RWPE1 (cell line): ENCODE measurements around the gene NR3C2.

Experiments used
- CTCF ChIA-PET: fragments of 350-600 bp; sonication (Branson Sonifier 250); formaldehyde crosslinking; extraction: SDS; loops from one replicate; lab custom pipeline; 2021; lab: Yijun Ruan, JAX
- POLR2A ChIA-PET: fragments of 400-600 bp; formaldehyde crosslinking; extraction: SDS; loops from one replicate; lab custom pipeline; 2020; ENCODE audit warnings: antibody characterized with exemption; ENCODE audit not compliant: low non-redundant PET; lab: Yijun Ruan, JAX
- DNase-seq: peaks from one replicate; pipeline ENCODE4 v3.0.0; 2012; ENCODE audit warnings: low spot score
- H3K27ac ChIP-seq: fragments of 450-650 bp; 2 replicates; pipeline ENCODE4 v1.5.1; 2017
- TF ChIP-seq, protein P1 (sequence below): fragments of 450-650 bp; conservative IDR thresholded peaks from 2 replicates; pipeline ENCODE4 v1.5.1; 2017; ENCODE audit warnings: low read depth, mild to moderate bottlenecking

NR3C2 gene

DNA sequence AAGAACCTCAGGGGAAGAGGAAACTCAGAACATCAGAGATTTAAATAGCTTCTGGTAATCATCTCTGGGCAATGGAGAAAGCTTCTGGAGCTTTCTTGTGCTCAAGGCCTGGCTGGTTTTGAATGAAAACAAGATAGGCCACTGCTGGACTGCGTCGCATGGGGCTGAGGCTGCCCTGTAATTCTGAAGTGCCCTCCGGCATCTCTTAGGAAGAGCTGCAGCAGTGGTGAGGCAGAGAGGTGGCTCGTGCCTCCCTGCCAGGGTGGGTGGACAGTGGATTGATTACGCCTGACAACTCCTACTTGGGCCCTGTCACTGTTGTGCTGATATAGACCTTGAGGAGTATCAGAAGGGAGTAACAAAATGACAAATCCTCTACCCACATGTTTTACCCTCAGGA, 279.7 kb downstream of the NR3C2 start:
- ChIA-PET CTCF (no interaction called here), POLR2A (no interaction called here)
- no peak overlapping the region for H3K27ac ChIP-seq
- no peak for DNase-seq
- TF ChIP-seq, protein P1, sequence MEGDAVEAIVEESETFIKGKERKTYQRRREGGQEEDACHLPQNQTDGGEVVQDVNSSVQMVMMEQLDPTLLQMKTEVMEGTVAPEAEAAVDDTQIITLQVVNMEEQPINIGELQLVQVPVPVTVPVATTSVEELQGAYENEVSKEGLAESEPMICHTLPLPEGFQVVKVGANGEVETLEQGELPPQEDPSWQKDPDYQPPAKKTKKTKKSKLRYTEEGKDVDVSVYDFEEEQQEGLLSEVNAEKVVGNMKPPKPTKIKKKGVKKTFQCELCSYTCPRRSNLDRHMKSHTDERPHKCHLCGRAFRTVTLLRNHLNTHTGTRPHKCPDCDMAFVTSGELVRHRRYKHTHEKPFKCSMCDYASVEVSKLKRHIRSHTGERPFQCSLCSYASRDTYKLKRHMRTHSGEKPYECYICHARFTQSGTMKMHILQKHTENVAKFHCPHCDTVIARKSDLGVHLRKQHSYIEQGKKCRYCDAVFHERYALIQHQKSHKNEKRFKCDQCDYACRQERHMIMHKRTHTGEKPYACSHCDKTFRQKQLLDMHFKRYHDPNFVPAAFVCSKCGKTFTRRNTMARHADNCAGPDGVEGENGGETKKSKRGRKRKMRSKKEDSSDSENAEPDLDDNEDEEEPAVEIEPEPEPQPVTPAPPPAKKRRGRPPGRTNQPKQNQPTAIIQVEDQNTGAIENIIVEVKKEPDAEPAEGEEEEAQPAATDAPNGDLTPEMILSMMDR, result no peak

DNA sequence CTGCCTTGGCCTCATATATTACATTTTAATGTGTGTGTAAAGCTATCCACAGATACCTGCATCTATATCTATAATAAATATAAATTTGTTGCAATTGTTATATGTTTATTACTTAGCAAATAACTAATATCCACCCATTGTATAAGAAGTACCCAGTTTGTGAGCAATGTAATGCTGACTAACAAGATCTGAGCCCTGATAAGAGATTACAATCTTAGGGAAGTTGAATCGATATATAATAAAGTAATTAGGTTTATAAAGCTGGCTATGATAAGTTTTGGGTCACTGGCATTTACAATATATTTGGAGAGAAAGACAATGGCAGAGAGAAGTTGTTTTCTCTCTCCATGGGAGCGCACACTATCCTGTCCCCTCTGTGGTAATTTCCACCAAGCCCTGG, 280.6 kb downstream of the NR3C2 start:
- POLR2A ChIA-PET, result no interaction called here
- TF ChIP-seq, protein P1, result no peak
- CTCF ChIA-PET, result no interaction called here
- no peak overlapping the region for H3K27ac ChIP-seq
- DNase-seq, result no peak

DNA sequence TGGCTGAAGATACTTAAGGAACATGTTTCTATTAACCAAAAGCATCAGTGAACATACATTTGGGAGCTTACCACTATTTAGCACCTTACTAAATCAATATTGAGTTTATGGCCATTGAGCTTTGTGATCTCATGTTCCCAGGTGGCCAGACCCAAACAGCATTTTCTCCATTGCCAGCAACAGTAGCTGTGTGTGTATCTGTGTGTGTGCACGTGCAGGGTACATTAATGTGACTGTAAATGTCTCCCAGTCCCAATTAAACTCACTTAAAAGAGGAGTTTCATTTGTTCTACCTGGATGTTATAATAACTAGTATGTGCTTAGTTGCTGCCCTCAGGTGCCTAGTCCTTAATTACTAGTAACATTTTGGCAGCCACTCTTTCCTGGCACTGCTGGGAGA, 282.4 kb downstream of the NR3C2 start:
- TF ChIP-seq, protein P1, result no peak
- no peak for DNase-seq
- ChIA-PET POLR2A (no interaction called here), CTCF (interaction anchor here (0.6 kb wide), 1 partner anchor 119 kb away, joined by 3 read pairs; no protein-coding TSS in a partner anchor)
- H3K27ac ChIP-seq, result no peak overlapping the region

DNA sequence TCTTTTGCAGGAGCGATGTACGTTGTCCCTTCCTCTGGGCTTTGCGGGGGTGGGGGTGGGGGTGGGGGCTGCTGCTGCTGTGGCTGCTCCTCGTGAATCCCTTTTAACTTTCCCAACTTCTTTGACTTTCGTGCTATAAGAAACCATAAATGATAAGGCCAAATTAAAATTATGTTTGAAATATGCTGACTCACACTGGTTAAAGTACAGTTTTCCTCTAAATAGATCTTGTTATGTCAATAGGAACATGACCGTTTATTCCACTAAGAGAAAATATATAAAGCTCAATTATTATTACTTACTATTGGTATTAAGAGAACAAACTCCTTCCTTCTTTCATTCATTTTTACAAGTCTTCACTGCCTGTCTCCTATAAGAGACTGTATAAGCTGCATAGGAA, 287.4 kb downstream of the NR3C2 start:
- ChIA-PET POLR2A (no interaction called here), CTCF (no interaction called here)
- no peak overlapping the region for H3K27ac ChIP-seq
- TF ChIP-seq, protein P1, result no peak
- no peak for DNase-seq

DNA sequence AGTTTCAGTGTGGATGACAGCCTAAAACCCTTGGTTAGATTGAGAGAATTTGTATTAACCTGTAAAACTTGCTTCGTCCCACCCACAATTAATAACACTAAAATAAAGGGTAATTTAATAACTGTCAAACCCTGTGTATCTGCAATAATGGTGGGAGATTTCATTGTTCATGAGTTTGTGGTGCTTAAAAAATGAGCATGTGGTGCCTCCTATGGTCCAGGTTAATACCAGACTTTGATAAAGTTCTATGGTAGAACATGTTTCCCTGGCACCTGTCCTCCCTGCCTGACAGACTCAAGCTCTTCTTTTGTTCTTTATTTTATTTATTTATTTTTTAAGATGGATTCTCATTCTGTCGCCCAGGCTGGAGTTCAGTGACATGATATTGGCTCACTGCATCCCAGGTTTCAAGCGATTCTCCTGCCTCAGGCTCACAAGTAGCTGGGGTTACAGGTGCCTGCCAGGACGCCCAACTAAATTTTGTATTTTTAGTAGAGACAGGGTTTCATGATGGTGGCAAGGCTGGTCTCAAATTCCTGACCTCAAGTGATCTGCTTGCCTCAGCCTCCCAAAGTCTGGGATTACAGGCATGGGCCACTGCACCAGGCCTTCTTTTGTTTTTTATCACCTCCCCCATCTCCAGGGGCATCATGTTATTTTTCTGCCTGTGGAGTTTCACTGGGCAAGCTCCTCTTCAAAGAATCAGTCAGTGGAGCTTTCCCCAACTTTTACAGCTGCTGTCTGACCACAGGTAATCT, 289.2 kb downstream of the NR3C2 start:
- POLR2A ChIA-PET, result no interaction called here
- no peak for DNase-seq
- CTCF ChIA-PET, result no interaction called here
- TF ChIP-seq, protein P1, result no peak
- H3K27ac ChIP-seq, result no peak overlapping the region

DNA sequence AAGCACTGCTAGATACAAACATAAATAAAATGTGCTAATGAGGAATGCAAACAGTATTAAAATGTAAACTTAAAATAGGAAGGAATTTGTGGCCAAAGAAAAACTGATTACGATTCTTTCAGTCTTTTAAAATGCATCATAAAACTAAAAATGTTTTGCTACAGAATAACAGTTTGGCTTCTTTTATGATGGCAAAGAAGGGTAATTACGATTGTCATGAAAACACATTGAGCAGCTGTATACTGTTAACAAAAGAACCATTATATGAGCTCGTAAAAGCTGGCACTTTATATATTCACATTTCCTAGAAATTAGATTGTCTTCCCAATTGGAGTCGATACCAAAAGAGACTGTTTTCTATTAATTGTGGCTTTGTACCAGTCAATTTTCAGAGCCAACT, 290.4 kb downstream of the NR3C2 start:
- POLR2A ChIA-PET, result no interaction called here
- no peak overlapping the region for H3K27ac ChIP-seq
- CTCF ChIA-PET, result no interaction called here
- TF ChIP-seq, protein P1, result no peak
- DNase-seq, result no peak
